NOMO-1 treated with DMSO at 0.1 percent for 48 hours (cell line): ENCODE measurements around the gene NFATC1.
"Not testable (repeated sequence)": the region's sequence is repeated elsewhere in the genome, so short reads cannot be mapped to it uniquely, and the experiment has no call there.

ENCODE experiments used
- DNase-seq: peaks from one replicate; lab custom pipeline; 2025; ENCODE audit not compliant: unreplicated experiment; lab: John Stamatoyannopoulos, UW

NFATC1 gene

GRCh38 chr18:79471597-79471996 is 75.9 kb downstream of the NFATC1 start:
- DNase-seq, result no peak

GRCh38 chr18:79472176-79472575 is 76.4 kb downstream of the NFATC1 start:
- DNase-seq, result no peak

GRCh38 chr18:79472946-79473345 is 77.2 kb downstream of the NFATC1 start:
- no peak for DNase-seq

GRCh38 chr18:79476031-79476917 is 80.5 kb downstream of the NFATC1 start:
- no peak for DNase-seq

- no peak for DNase-seq
Measured at GRCh38 chr18:79476918-79477571, 81.3 kb downstream of the NFATC1 start.

- no peak for DNase-seq
Measured at GRCh38 chr18:79477711-79478483, 82.2 kb downstream of the NFATC1 start.

GRCh38 chr18:79478484-79479115 is 82.9 kb downstream of the NFATC1 start:
- no peak for DNase-seq

- no peak for DNase-seq
Measured at GRCh38 chr18:79479116-79479760, 83.5 kb downstream of the NFATC1 start.

GRCh38 chr18:79479761-79480161 is 84.0 kb downstream of the NFATC1 start:
- DNase-seq, result no peak

- DNase-seq, result no peak
Measured at GRCh38 chr18:79480171-79481045, 84.7 kb downstream of the NFATC1 start.

GRCh38 chr18:79481046-79481790 is 85.5 kb downstream of the NFATC1 start:
- DNase-seq, result no peak

- DNase-seq, result not testable (repeated sequence)
Measured at GRCh38 chr18:79483393-79483792, 87.7 kb downstream of the NFATC1 start.

GRCh38 chr18:79483971-79484491 is 88.3 kb downstream of the NFATC1 start:
- DNase-seq, result no peak

- no peak for DNase-seq
Measured at GRCh38 chr18:79484661-79485621, 89.2 kb downstream of the NFATC1 start.

GRCh38 chr18:79485788-79486355 is 90.1 kb downstream of the NFATC1 start:
- DNase-seq, result no peak

GRCh38 chr18:79486356-79487182 is 90.8 kb downstream of the NFATC1 start:
- no peak for DNase-seq
